NK-92 (cell line): Measurements from ENCODE around the gene FAM117B.
"Not testable (repeated sequence)": the region's sequence is repeated elsewhere in the genome, so short reads cannot be mapped to it uniquely, and the experiment has no call there.

Source experiments
- DNase-seq: peaks from one replicate; lab custom pipeline; 2025; ENCODE audit not compliant: unreplicated experiment; lab: John Stamatoyannopoulos, UW

The FAM117B gene

GRCh38 chr2:202700075-202700901, 65.5 kb downstream of the FAM117B start:
- DNase-seq, result no peak

- DNase-seq, result no peak
These were observed 68.3 kb downstream of the FAM117B start for GRCh38 chr2:202703091-202703490.

GRCh38 chr2:202704248-202704647, 69.5 kb downstream of the FAM117B start:
- no peak for DNase-seq

- no peak for DNase-seq
These were observed 70.8 kb downstream of the FAM117B start for GRCh38 chr2:202705446-202706020.

- not testable (repeated sequence) for DNase-seq
These were observed 80.5 kb downstream of the FAM117B start for GRCh38 chr2:202714971-202715935.

GRCh38 chr2:202716114-202716718, 81.4 kb downstream of the FAM117B start:
- DNase-seq, result no peak

- DNase-seq, result no peak
These were observed 82.3 kb downstream of the FAM117B start for GRCh38 chr2:202716953-202717597.

- DNase-seq, result no peak
These were observed 83.0 kb downstream of the FAM117B start for GRCh38 chr2:202717598-202718310.

GRCh38 chr2:202718614-202719013, 83.8 kb downstream of the FAM117B start:
- DNase-seq, result no peak

GRCh38 chr2:202720226-202720625, 85.5 kb downstream of the FAM117B start:
- no peak for DNase-seq

GRCh38 chr2:202721621-202722020, 86.9 kb downstream of the FAM117B start:
- DNase-seq, result no peak

- DNase-seq, result no peak
These were observed 89.0 kb downstream of the FAM117B start for GRCh38 chr2:202723746-202724145.

- no peak for DNase-seq
These were observed 91.3 kb downstream of the FAM117B start for GRCh38 chr2:202726070-202726469.

GRCh38 chr2:202736826-202737225, 102.1 kb downstream of the FAM117B start:
- DNase-seq, result no peak

GRCh38 chr2:202743613-202744012, 108.8 kb downstream of the FAM117B start:
- no peak for DNase-seq

GRCh38 chr2:202749477-202749876, 114.7 kb downstream of the FAM117B start:
- no peak for DNase-seq

GRCh38 chr2:202750763-202751427, 116.1 kb downstream of the FAM117B start:
- no peak for DNase-seq

GRCh38 chr2:202752071-202752470, 117.3 kb downstream of the FAM117B start:
- DNase-seq, result no peak

GRCh38 chr2:202754936-202755335, 120.2 kb downstream of the FAM117B start:
- DNase-seq, result no peak
